EH (cell line): ENCODE data around the gene IGFL2.

Experiments
- DNase-seq: peaks from one replicate; pipeline ENCODE4 v3.0.0-alpha.2; 2015; ENCODE audit warnings: low read depth

The IGFL2 gene

DNA sequence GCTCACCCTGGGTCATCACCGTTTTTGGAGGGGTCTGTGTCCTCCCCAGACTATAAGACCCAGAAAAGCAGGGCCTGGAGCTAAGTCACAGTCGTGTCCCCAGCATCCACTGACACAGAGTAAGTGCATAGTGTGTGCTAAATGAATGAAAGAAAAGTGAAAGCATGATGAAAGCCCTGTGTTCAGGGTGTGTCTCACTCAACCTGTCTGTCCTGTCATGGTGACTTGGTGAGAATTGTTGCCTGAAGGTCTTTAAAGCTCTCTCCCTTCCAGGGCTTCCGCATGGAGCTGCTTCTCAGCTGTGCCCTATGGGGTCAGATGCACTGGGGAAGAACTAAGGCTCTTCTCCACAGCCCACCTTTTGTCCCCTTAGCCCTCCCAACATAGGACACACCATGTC is 61.0 kb downstream of the IGFL2 start:
- no peak for DNase-seq

- DNase-seq, result no peak
Observed at GRCh38 chr19:46209472-46209871, 61.4 kb downstream of the IGFL2 start.

DNA sequence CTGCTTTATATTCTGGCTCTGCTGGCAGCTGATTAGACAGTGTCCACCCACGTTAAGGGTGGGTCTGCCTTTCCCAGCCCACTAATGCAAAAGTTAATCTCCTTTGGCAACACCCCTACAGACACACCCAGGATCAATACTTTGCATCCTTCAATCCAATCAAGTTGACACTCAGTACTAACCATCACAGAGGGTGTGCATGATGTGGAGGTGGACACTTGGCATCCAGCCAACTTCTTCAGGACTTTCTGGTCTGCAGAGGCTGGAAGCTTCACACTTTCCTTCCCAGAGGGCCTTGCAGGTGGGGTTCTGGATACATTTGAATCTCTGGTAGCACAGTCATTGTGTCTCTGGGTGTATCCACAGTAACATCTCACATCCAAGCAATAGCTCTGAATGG is 62.6 kb downstream of the IGFL2 start:
- DNase-seq, result no peak
